ENCODE results near the gene DEGS2.

The DEGS2 gene

DNA sequence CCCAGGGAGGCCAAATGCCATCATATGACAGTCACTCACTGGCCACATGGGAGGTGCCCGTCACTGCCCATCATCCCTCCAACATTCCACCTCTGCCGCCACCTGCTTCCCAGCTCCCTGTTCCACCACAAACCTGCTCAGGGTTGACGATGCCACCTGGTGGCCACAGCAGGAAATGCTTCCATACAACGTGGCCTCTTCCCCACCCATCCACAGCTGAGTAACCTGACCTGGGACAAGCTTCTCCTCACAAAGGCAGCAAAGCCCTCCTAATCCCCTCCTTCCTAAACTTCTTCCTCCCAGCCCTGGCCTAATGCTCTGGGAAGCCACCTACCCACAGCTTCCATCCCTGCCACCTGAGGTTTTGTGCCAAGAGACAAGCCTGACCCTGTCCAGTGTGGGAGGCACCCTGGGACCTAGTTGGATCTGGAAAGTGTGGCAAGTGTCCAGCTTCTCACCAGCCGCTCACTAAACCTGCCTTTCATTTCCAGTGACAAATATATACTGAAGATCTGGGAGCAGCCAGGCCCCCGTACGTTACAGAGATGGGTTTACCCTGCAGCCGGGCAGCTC, 4.3 kb downstream of the DEGS2 start (continued):
- no peak for TF ChIP-seq MZF1 (tag by site-specific recombination; IDR thresholded peaks at IDR 0.05; ENCODE audit: borderline replicate concordance)
- TF ChIP-seq, protein P1, sequence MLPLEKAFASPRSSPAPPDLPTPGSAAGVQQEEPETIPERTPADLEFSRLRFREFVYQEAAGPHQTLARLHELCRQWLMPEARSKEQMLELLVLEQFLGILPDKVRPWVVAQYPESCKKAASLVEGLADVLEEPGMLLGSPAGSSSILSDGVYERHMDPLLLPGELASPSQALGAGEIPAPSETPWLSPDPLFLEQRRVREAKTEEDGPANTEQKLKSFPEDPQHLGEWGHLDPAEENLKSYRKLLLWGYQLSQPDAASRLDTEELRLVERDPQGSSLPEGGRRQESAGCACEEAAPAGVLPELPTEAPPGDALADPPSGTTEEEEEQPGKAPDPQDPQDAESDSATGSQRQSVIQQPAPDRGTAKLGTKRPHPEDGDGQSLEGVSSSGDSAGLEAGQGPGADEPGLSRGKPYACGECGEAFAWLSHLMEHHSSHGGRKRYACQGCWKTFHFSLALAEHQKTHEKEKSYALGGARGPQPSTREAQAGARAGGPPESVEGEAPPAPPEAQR (tag by site-specific recombination; IDR thresholded peaks at IDR 0.05), result no peak
- TF ChIP-seq ZNF785 (tag by site-specific recombination; IDR thresholded peaks at IDR 0.05), result peak; percentile 22; the same call in 1 of the 2 replicates
- TF ChIP-seq ZNF747 (tag by site-specific recombination; IDR thresholded peaks at IDR 0.05), result no peak
- TF ChIP-seq ZNF114 (tag by site-specific recombination; IDR thresholded peaks at IDR 0.05), result no peak
- no peak for TF ChIP-seq ZNF473 (tag by site-specific recombination; IDR thresholded peaks at IDR 0.05)
- TF ChIP-seq, protein P2, sequence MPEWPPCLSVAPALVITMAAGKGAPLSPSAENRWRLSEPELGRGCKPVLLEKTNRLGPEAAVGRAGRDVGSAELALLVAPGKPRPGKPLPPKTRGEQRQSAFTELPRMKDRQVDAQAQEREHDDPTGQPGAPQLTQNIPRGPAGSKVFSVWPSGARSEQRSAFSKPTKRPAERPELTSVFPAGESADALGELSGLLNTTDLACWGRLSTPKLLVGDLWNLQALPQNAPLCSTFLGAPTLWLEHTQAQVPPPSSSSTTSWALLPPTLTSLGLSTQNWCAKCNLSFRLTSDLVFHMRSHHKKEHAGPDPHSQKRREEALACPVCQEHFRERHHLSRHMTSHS (tag by site-specific recombination; IDR thresholded peaks at IDR 0.05), result no peak
- TF ChIP-seq, protein P3, sequence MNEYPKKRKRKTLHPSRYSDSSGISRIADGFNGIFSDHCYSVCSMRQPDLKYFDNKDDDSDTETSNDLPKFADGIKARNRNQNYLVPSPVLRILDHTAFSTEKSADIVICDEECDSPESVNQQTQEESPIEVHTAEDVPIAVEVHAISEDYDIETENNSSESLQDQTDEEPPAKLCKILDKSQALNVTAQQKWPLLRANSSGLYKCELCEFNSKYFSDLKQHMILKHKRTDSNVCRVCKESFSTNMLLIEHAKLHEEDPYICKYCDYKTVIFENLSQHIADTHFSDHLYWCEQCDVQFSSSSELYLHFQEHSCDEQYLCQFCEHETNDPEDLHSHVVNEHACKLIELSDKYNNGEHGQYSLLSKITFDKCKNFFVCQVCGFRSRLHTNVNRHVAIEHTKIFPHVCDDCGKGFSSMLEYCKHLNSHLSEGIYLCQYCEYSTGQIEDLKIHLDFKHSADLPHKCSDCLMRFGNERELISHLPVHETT (tag by site-specific recombination; IDR thresholded peaks at IDR 0.05), result peak; percentile 80
- no peak for TF ChIP-seq ZNF521 (tag by site-specific recombination; IDR thresholded peaks at IDR 0.05)
- TF ChIP-seq ZNF501 (tag by site-specific recombination; IDR thresholded peaks at IDR 0.05), result peak; percentile 63; the same call in 1 of the 2 replicates
- TF ChIP-seq ZNF426 (tag by site-specific recombination; IDR thresholded peaks at IDR 0.05), result no peak
- TF ChIP-seq ZNF423 (tag by site-specific recombination; IDR thresholded peaks at IDR 0.05), result no peak
- TF ChIP-seq ZNF701 (tag by site-specific recombination; IDR thresholded peaks at IDR 0.05), result 0 out of 2 replicates have a peak, but pooled peaks have one; percentile 27
- TF ChIP-seq ZNF24 (tag by site-specific recombination; IDR thresholded peaks at IDR 0.05), result no peak
- 0 out of 2 replicates have a peak, but pooled peaks have one; percentile 25 for TF ChIP-seq SP2 (tag by site-specific recombination; IDR thresholded peaks at IDR 0.05)
- TF ChIP-seq TCF7L2 (IDR thresholded peaks at IDR 0.05; ENCODE audit: borderline replicate concordance, low read depth, low read length), result no peak
- TF ChIP-seq ZNF664 (tag by site-specific recombination; IDR thresholded peaks at IDR 0.05), result no peak
- TF ChIP-seq ZNF626 (tag by site-specific recombination; IDR thresholded peaks at IDR 0.05), result no peak
- TF ChIP-seq ZNF707 (tag by site-specific recombination; IDR thresholded peaks at IDR 0.05), result no peak; the same call in 1 of the 2 replicates
- no peak; the same call in 1 of the 2 replicates for TF ChIP-seq ZBTB7A (tag by site-specific recombination; IDR thresholded peaks at IDR 0.05; ENCODE audit: low read depth)
- no peak for TF ChIP-seq ZNF530 (tag by site-specific recombination; IDR thresholded peaks at IDR 0.05; ENCODE audit: low read depth)
- 0 out of 2 replicates have a peak, but pooled peaks have one; percentile 37 for TF ChIP-seq ZNF391 (tag by site-specific recombination; IDR thresholded peaks at IDR 0.05; ENCODE audit: borderline replicate concordance, low read depth)
- no peak for TF ChIP-seq ZNF660 (tag by site-specific recombination; IDR thresholded peaks at IDR 0.05)
- TF ChIP-seq, protein P4, sequence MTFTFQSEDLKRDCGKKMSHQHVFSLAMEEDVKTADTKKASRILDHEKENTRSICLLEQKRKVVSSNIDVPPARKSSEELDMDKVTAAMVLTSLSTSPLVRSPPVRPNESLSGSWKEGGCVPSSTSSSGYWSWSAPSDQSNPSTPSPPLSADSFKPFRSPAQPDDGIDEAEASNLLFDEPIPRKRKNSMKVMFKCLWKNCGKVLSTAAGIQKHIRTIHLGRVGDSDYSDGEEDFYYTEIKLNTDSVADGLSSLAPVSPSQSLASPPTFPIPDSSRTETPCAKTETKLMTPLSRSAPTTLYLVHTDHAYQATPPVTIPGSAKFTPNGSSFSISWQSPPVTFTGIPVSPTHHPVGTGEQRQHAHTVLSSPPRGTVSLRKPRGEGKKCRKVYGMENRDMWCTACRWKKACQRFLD (tag by site-specific recombination; IDR thresholded peaks at IDR 0.05), result no peak
- TF ChIP-seq ZNF670 (tag by site-specific recombination; IDR thresholded peaks at IDR 0.05; ENCODE audit: low read depth), result no peak
- TF ChIP-seq, protein P5, sequence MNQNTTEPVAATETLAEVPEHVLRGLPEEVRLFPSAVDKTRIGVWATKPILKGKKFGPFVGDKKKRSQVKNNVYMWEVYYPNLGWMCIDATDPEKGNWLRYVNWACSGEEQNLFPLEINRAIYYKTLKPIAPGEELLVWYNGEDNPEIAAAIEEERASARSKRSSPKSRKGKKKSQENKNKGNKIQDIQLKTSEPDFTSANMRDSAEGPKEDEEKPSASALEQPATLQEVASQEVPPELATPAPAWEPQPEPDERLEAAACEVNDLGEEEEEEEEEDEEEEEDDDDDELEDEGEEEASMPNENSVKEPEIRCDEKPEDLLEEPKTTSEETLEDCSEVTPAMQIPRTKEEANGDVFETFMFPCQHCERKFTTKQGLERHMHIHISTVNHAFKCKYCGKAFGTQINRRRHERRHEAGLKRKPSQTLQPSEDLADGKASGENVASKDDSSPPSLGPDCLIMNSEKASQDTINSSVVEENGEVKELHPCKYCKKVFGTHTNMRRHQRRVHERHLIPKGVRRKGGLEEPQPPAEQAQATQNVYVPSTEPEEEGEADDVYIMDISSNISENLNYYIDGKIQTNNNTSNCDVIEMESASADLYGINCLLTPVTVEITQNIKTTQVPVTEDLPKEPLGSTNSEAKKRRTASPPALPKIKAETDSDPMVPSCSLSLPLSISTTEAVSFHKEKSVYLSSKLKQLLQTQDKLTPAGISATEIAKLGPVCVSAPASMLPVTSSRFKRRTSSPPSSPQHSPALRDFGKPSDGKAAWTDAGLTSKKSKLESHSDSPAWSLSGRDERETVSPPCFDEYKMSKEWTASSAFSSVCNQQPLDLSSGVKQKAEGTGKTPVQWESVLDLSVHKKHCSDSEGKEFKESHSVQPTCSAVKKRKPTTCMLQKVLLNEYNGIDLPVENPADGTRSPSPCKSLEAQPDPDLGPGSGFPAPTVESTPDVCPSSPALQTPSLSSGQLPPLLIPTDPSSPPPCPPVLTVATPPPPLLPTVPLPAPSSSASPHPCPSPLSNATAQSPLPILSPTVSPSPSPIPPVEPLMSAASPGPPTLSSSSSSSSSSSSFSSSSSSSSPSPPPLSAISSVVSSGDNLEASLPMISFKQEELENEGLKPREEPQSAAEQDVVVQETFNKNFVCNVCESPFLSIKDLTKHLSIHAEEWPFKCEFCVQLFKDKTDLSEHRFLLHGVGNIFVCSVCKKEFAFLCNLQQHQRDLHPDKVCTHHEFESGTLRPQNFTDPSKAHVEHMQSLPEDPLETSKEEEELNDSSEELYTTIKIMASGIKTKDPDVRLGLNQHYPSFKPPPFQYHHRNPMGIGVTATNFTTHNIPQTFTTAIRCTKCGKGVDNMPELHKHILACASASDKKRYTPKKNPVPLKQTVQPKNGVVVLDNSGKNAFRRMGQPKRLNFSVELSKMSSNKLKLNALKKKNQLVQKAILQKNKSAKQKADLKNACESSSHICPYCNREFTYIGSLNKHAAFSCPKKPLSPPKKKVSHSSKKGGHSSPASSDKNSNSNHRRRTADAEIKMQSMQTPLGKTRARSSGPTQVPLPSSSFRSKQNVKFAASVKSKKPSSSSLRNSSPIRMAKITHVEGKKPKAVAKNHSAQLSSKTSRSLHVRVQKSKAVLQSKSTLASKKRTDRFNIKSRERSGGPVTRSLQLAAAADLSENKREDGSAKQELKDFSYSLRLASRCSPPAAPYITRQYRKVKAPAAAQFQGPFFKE (tag by site-specific recombination; IDR thresholded peaks at IDR 0.05; ENCODE audit: borderline replicate concordance), result no peak
- no peak for TF ChIP-seq ZBTB21 (tag by site-specific recombination; IDR thresholded peaks at IDR 0.05)
- TF ChIP-seq ZNF510 (tag by site-specific recombination; IDR thresholded peaks at IDR 0.05; ENCODE audit: insufficient replicate concordance), result no peak
- TF ChIP-seq ZNF366 (tag by site-specific recombination; conservative IDR thresholded peaks at IDR 0.05), result no peak

Measured in HEK293 (cell line).